ENCODE measurements around the gene PDE6B. TPM values are rescaled to one million over a fixed set of nuclear protein-coding genes. Genes with fewer than 3 reads are reported as not detected.

PDE6B gene
- total RNA-seq, 3 donors from 2014 or later: 8.3 to 10.5 (median 10.3) TPM

GRCh38 chr4:680928-681645 is 55.7 kb downstream of the PDE6B start:
- Mint-ChIP-seq H3K36me3 (ENCODE audit: insufficient read depth) (no peaks in the 10 kb centered on the region), H3K27me3 (ENCODE audit: low read depth) (no peaks in the 10 kb centered on the region), H3K4me3 (peak overlapping the region; percentile 71), H3K4me1 (ENCODE audit: low read depth) (peaks cover 13% of the 10 kb centered on the region), H3K9me3 (no peaks in the 10 kb centered on the region)
- peak; percentile 30 for DNase-seq
- ATAC-seq: peak; percentile 53 to 58

GRCh38 chr4:681736-682451 is 56.5 kb downstream of the PDE6B start:
- ATAC-seq (peak; percentile 5 to 7), DNase-seq (no peak)
- no peaks in the 10 kb centered on the region for H3K36me3 Mint-ChIP-seq (ENCODE audit: insufficient read depth)
- no peak overlapping the region for H3K4me3 Mint-ChIP-seq
- H3K9me3 Mint-ChIP-seq: no peaks in the 10 kb centered on the region
- no peaks in the 10 kb centered on the region for H3K27me3 Mint-ChIP-seq (ENCODE audit: low read depth)
- peaks cover 12% of the 10 kb centered on the region for H3K4me1 Mint-ChIP-seq (ENCODE audit: low read depth)

GRCh38 chr4:682490-683172 is 57.3 kb downstream of the PDE6B start:
- no peaks in the 10 kb centered on the region for H3K9me3 Mint-ChIP-seq
- ATAC-seq: no peak
- H3K4me1 Mint-ChIP-seq (ENCODE audit: low read depth): peaks cover 12% of the 10 kb centered on the region
- DNase-seq: no peak
- H3K4me3 Mint-ChIP-seq: no peak overlapping the region
- no peaks in the 10 kb centered on the region for H3K36me3 Mint-ChIP-seq (ENCODE audit: insufficient read depth)
- peaks cover 1% of the 10 kb centered on the region for H3K27me3 Mint-ChIP-seq (ENCODE audit: low read depth)

GRCh38 chr4:683247-683897 is 58.0 kb downstream of the PDE6B start:
- Mint-ChIP-seq H3K4me3 (no peak overlapping the region), H3K9me3 (no peaks in the 10 kb centered on the region), H3K27me3 (ENCODE audit: low read depth) (peaks cover 5% of the 10 kb centered on the region), H3K4me1 (ENCODE audit: low read depth) (peaks cover 15% of the 10 kb centered on the region), H3K36me3 (ENCODE audit: insufficient read depth) (no peaks in the 10 kb centered on the region)
- ATAC-seq: peak in 1 of 2 donors; percentile 5
- DNase-seq: no peak

GRCh38 chr4:683982-684622 is 58.7 kb downstream of the PDE6B start:
- peaks cover 7% of the 10 kb centered on the region for H3K27me3 Mint-ChIP-seq (ENCODE audit: low read depth)
- H3K4me1 Mint-ChIP-seq (ENCODE audit: low read depth): peaks cover 15% of the 10 kb centered on the region
- H3K36me3 Mint-ChIP-seq (ENCODE audit: insufficient read depth): no peaks in the 10 kb centered on the region
- H3K4me3 Mint-ChIP-seq: no peak overlapping the region
- no peak for DNase-seq
- peak in 1 of 2 donors; percentile 24 for ATAC-seq
- no peaks in the 10 kb centered on the region for H3K9me3 Mint-ChIP-seq

DNA sequence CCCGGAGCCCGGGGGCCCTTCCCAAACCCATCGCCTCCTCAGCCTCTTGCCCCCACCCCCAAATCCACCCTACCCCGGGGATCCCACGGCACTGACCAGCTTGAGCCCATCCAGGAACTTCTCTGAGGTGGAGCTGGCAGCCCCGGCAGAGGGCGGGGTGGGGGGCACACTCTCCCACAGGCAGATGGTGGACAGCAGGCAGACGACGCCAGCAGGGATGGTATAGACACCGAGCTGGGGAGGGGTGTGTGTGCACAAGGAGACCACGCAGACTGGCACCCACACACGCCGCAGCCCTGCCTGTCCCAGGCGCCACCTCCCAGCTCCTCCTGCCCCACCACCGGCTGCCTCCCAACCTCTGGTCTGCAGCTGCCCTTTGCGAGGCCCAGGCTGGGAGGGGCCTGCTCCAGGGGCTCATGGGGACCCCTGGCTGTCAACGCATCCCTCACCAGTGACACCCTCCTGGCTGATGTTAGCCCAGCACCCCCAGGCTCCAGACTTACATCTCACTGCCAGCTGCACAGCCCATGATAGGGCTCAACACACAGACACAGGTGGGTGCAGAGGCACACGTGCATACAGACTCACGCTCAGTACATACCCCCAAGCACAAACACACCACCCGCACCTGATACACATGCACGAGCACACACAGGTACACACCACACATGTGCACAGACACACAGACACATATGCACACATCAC is 59.4 kb downstream of the PDE6B start:
- H3K9me3 Mint-ChIP-seq: no peaks in the 10 kb centered on the region
- no peaks in the 10 kb centered on the region for H3K36me3 Mint-ChIP-seq (ENCODE audit: insufficient read depth)
- ATAC-seq (no peak), DNase-seq (no peak)
- peaks cover 15% of the 10 kb centered on the region for H3K4me1 Mint-ChIP-seq (ENCODE audit: low read depth)
- peaks cover 9% of the 10 kb centered on the region for H3K27me3 Mint-ChIP-seq (ENCODE audit: low read depth)
- H3K4me3 Mint-ChIP-seq: no peak overlapping the region

DNA sequence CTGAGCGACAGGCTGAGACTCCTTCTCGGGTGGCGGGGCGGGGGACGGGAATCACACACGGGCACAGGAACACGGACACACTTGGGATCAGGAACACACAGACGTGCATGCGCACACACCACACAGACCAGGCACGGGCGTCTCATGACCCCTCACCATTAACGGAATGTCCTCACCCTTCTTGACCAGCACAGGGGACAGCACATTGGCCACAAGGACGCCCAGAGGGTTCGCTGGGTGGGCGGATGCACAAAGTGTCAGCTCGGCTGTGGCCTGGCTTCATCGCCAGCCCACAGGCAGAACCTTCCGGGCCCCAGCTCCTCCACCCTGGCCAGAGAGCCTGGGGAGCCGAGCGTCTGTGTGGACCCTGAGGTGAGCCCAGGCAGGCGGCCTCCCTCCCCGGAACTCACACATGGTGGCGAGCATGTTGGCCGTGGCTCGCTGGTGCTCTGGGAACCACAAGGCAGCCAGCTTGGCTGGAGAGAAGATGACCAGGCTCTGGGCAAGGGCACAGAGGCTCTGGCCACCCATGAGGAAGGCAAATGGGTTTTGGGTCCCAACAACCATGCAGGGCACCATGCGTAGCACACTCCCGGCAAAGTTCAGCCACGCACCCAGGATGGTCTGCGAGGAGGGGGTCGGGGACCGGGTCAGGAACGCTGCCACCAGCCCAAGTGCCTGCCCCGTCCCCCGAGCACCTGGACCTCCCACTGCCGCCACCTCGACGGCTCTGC is 60.5 kb downstream of the PDE6B start:
- Mint-ChIP-seq H3K9me3 (no peaks in the 10 kb centered on the region), H3K36me3 (ENCODE audit: insufficient read depth) (no peaks in the 10 kb centered on the region), H3K4me1 (ENCODE audit: low read depth) (peaks cover 8% of the 10 kb centered on the region), H3K4me3 (no peak overlapping the region), H3K27me3 (ENCODE audit: low read depth) (peaks cover 13% of the 10 kb centered on the region)
- ATAC-seq (no peak), DNase-seq (no peak)

GRCh38 chr4:686413-687040 is 61.2 kb downstream of the PDE6B start:
- peaks cover 7% of the 10 kb centered on the region for H3K4me1 Mint-ChIP-seq (ENCODE audit: low read depth)
- H3K36me3 Mint-ChIP-seq (ENCODE audit: insufficient read depth): no peaks in the 10 kb centered on the region
- H3K9me3 Mint-ChIP-seq: no peaks in the 10 kb centered on the region
- DNase-seq (no peak), ATAC-seq (no peak)
- H3K27me3 Mint-ChIP-seq (ENCODE audit: low read depth): peaks cover 13% of the 10 kb centered on the region
- H3K4me3 Mint-ChIP-seq: no peak overlapping the region

GRCh38 chr4:687048-687970 is 61.9 kb downstream of the PDE6B start:
- DNase-seq: no peak
- H3K27me3 Mint-ChIP-seq (ENCODE audit: low read depth): peaks cover 16% of the 10 kb centered on the region
- peaks cover 7% of the 10 kb centered on the region for H3K4me1 Mint-ChIP-seq (ENCODE audit: low read depth)
- no peak for ATAC-seq
- no peaks in the 10 kb centered on the region for H3K36me3 Mint-ChIP-seq (ENCODE audit: insufficient read depth)
- no peak overlapping the region for H3K4me3 Mint-ChIP-seq
- H3K9me3 Mint-ChIP-seq: no peaks in the 10 kb centered on the region

DNA sequence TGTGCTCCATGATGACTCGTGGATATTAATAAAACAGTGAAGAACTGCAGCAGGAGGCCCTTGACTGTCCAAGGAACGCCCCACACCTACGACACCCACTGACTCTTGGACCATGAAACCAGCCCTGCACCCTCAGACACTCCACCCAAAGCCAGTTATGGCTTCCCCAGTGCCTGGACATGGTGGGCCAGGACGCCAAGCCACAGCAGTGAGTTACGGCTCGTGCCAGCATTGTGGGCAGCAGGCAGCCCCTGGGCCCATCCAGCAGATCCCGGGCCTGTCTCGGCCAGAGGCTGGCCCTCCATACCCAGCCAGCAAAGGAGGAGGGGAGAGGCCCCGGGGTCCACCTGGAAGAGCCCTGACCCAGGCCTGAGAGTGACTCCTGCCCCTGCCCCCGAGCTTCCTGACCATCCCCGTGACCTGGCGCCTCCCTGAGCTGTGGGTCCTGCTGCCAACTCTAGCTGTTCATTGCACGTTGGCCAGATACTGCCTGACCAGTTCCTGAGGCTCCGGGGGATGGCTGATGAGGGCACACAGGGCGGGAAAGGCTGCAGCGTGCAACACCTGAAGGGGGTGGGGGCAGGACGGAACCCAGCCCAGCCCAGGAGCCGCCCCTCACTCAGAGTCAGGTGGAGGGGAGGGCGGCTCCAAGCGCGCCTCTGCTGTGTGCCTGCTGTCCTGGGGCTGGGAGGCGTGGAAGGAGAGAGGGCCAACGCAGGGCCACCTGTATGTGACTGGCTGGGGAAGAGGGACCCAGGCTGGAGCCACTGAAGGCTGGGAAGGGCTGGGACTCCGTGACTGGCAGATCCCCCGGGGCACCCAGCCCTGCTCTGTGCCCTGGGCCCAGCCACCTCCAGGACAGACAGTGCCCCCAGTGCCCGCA is 62.8 kb downstream of the PDE6B start:
- no peak overlapping the region for H3K4me3 Mint-ChIP-seq
- peaks cover 7% of the 10 kb centered on the region for H3K4me1 Mint-ChIP-seq (ENCODE audit: low read depth)
- ATAC-seq (peak in 1 of 2 donors; percentile 3), DNase-seq (no peak)
- H3K27me3 Mint-ChIP-seq (ENCODE audit: low read depth): peaks cover 16% of the 10 kb centered on the region
- no peaks in the 10 kb centered on the region for H3K9me3 Mint-ChIP-seq
- no peaks in the 10 kb centered on the region for H3K36me3 Mint-ChIP-seq (ENCODE audit: insufficient read depth)

Data from activated T-cell treated with anti-CD3 and anti-CD28 coated beads, Interleukin-2, amount 50 U/mL, for 4 hours (primary cell).